Measurements from ENCODE around the gene TTYH2. TPM values are rescaled to one million over a fixed set of nuclear protein-coding genes. Genes with fewer than 3 reads are reported as not detected.

Gene TTYH2
- total and polyA plus RNA-seq, 2 experiments from 2014 or later, result 0.38 TPM; not detected in 1

GRCh38 chr17:74196541-74197317 lies 16.6 kb upstream of the TTYH2 start:
- H3K4me1 ChIP-seq (ENCODE audit: insufficient read depth), result no peaks in the 10 kb centered on the region
- H3K9ac ChIP-seq, result no peak overlapping the region
- no peaks in the 10 kb centered on the region for H3K9me2 ChIP-seq (ENCODE audit: insufficient read depth)
- no peaks in the 10 kb centered on the region for H3K79me2 ChIP-seq (ENCODE audit: insufficient read depth)
- H3K27ac ChIP-seq, result no peak overlapping the region
- in situ Hi-C loops (cut with MboI), result no loop called here
- TF ChIP-seq EZH2 (IDR thresholded peaks at IDR 0.05; ENCODE audit: insufficient read depth, poor library complexity, severe bottlenecking) (no peak), EZH2phosphoT487 (IDR thresholded peaks at IDR 0.05; ENCODE audit: insufficient read depth, low read depth) (no peak)
- H3K27me3 ChIP-seq (replicated peaks; ENCODE audit: insufficient read depth), result peaks cover 32% of the 10 kb centered on the region
- H2AFZ ChIP-seq, result no peak overlapping the region
- no peak overlapping the region for H3K4me2 ChIP-seq (ENCODE audit: unreplicated experiment)
- H3K9me3 ChIP-seq (ENCODE audit: low read depth), result no peaks in the 10 kb centered on the region
- no peaks in the 10 kb centered on the region for H3F3A ChIP-seq (ENCODE audit: insufficient read depth)
- no peak overlapping the region for H3K4me3 ChIP-seq
- DNase-seq, result no peak
- no peaks in the 10 kb centered on the region for H4K20me1 ChIP-seq (ENCODE audit: insufficient read depth)
- WGBS, 2 experiments (ENCODE audit: low coverage in 1 of 2, low lambda C conversion rate in 2 of 2, missing lambda C conversion rate in 2 of 2), result 8 to 9% methylated on average over 23 to 25 of the region's 30 CpGs
- H3K36me3 ChIP-seq (ENCODE audit: low read depth), result no peaks in the 10 kb centered on the region

DNA sequence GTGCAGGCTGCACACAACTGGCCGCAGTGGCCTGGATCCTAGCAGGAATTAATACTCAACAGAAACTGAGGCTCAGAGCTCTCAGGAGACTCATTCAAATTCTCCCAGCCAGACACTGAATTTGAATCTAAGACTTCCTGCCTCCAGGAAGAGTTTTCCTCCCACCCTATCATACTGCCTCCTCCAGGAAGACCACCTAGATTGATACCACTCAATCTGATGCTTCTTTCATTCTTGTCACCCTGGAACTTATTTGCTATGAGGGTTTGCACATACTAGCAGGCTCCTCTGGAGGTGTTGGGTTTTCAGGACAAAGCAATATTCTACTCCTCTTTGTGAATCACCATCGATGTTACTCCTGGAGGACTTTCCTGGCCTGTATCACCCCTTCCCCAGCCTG lies 15.6 kb upstream of the TTYH2 start:
- H3K4me1 ChIP-seq (ENCODE audit: insufficient read depth), result no peaks in the 10 kb centered on the region
- H3K9me3 ChIP-seq (ENCODE audit: low read depth), result no peaks in the 10 kb centered on the region
- H3K27me3 ChIP-seq (replicated peaks; ENCODE audit: insufficient read depth), result peaks cover 38% of the 10 kb centered on the region
- TF ChIP-seq EZH2phosphoT487 (IDR thresholded peaks at IDR 0.05; ENCODE audit: insufficient read depth, low read depth) (no peak), EZH2 (IDR thresholded peaks at IDR 0.05; ENCODE audit: insufficient read depth, poor library complexity, severe bottlenecking) (no peak)
- WGBS, 2 experiments (ENCODE audit: low coverage in 1 of 2, low lambda C conversion rate in 2 of 2, missing lambda C conversion rate in 2 of 2), result 88 to 89% methylated on average over 2 of the region's 2 CpGs
- no peak overlapping the region for H2AFZ ChIP-seq
- H3K27ac ChIP-seq, result no peak overlapping the region
- H3K4me3 ChIP-seq, result no peak overlapping the region
- no peaks in the 10 kb centered on the region for H3K79me2 ChIP-seq (ENCODE audit: insufficient read depth)
- no peak for DNase-seq
- no peak overlapping the region for H3K4me2 ChIP-seq (ENCODE audit: unreplicated experiment)
- in situ Hi-C loops (cut with MboI), result no loop called here
- H4K20me1 ChIP-seq (ENCODE audit: insufficient read depth), result no peaks in the 10 kb centered on the region
- H3K9ac ChIP-seq, result no peak overlapping the region
- no peaks in the 10 kb centered on the region for H3K36me3 ChIP-seq (ENCODE audit: low read depth)
- no peaks in the 10 kb centered on the region for H3K9me2 ChIP-seq (ENCODE audit: insufficient read depth)
- H3F3A ChIP-seq (ENCODE audit: insufficient read depth), result no peaks in the 10 kb centered on the region

DNA sequence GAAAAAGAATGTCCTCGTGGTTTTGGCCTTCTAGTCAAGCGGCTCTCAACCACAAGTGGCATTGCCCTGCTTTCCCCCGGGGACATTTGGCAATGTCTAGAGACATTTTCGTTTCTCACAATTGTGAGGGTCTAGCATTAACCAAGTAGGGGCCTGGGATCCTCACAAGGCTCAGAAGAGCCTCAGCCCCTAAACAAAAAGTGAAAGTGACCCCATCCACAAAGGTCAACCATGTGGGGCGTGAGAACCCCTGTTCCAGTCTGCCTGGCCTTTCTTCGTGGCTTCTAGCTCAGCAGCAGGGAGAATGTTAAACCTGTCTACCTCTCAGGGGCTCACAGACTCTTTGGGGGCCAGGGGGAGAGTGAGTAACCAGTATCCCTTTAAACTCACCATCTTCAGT lies 14.7 kb upstream of the TTYH2 start:
- H2AFZ ChIP-seq, result no peak overlapping the region
- WGBS, 2 experiments (ENCODE audit: low coverage in 1 of 2, low lambda C conversion rate in 2 of 2, missing lambda C conversion rate in 2 of 2), result 44 to 48% methylated on average over 6 of the region's 6 CpGs

GRCh38 chr17:74199306-74200092 lies 13.9 kb upstream of the TTYH2 start:
- Histone ChIP-seq H3K4me2 (ENCODE audit: unreplicated experiment) (no peak overlapping the region), H3K27me3 (replicated peaks; ENCODE audit: insufficient read depth) (peaks cover 38% of the 10 kb centered on the region)
- in situ Hi-C loops (cut with MboI), result no loop called here

More for the DNA sequence above, 14.7 kb upstream of the TTYH2 start:
- in situ Hi-C loops (cut with MboI), result no loop called here
- Histone ChIP-seq H3K4me2 (ENCODE audit: unreplicated experiment) (no peak overlapping the region), H4K20me1 (ENCODE audit: insufficient read depth) (no peaks in the 10 kb centered on the region), H3K4me3 (no peak overlapping the region), H3K79me2 (ENCODE audit: insufficient read depth) (peaks cover 2% of the 10 kb centered on the region), H3F3A (ENCODE audit: insufficient read depth) (no peaks in the 10 kb centered on the region), H3K9me2 (ENCODE audit: insufficient read depth) (no peaks in the 10 kb centered on the region), H3K4me1 (ENCODE audit: insufficient read depth) (no peaks in the 10 kb centered on the region), H3K36me3 (ENCODE audit: low read depth) (no peaks in the 10 kb centered on the region), H3K9ac (no peak overlapping the region), H3K9me3 (ENCODE audit: low read depth) (no peaks in the 10 kb centered on the region), H3K27me3 (replicated peaks; ENCODE audit: insufficient read depth) (peaks cover 38% of the 10 kb centered on the region), H3K27ac (no peak overlapping the region)
- DNase-seq, result no peak
- no peak for TF ChIP-seq EZH2 (IDR thresholded peaks at IDR 0.05; ENCODE audit: insufficient read depth, poor library complexity, severe bottlenecking)
- no peak for TF ChIP-seq EZH2phosphoT487 (IDR thresholded peaks at IDR 0.05; ENCODE audit: insufficient read depth, low read depth)

More at GRCh38 chr17:74199306-74200092, 13.9 kb upstream of the TTYH2 start:
- TF ChIP-seq EZH2 (IDR thresholded peaks at IDR 0.05; ENCODE audit: insufficient read depth, poor library complexity, severe bottlenecking) (no peak), EZH2phosphoT487 (IDR thresholded peaks at IDR 0.05; ENCODE audit: insufficient read depth, low read depth) (no peak)
- DNase-seq, result peak; percentile 74
- Histone ChIP-seq H3K79me2 (ENCODE audit: insufficient read depth) (peaks cover 10% of the 10 kb centered on the region), H3K36me3 (ENCODE audit: low read depth) (no peaks in the 10 kb centered on the region), H3K27ac (no peak overlapping the region), H4K20me1 (ENCODE audit: insufficient read depth) (no peaks in the 10 kb centered on the region), H3K9ac (no peak overlapping the region), H3K9me3 (ENCODE audit: low read depth) (no peaks in the 10 kb centered on the region), H3F3A (ENCODE audit: insufficient read depth) (no peaks in the 10 kb centered on the region), H3K9me2 (ENCODE audit: insufficient read depth) (no peaks in the 10 kb centered on the region), H3K4me1 (ENCODE audit: insufficient read depth) (peaks cover 1% of the 10 kb centered on the region), H2AFZ (peak overlapping the region; percentile 65; the same call in 1 of the 2 replicates), H3K4me3 (no peak overlapping the region)
- 19 to 21% methylated on average over 35 of the region's 35 CpGs for WGBS, 2 experiments (ENCODE audit: low coverage in 1 of 2, low lambda C conversion rate in 2 of 2, missing lambda C conversion rate in 2 of 2)
